GM19240 (cell line): ENCODE results near the gene P2RX1.
"Not testable (repeated sequence)": the region's sequence is repeated elsewhere in the genome, so short reads cannot be mapped to it uniquely, and the experiment has no call there.

Experiments used
- DNase-seq: peaks from one replicate; pipeline ENCODE4 v3.0.0; 2011; ENCODE audit warnings: low spot score; ENCODE audit not compliant: insufficient read length

The P2RX1 gene

DNA sequence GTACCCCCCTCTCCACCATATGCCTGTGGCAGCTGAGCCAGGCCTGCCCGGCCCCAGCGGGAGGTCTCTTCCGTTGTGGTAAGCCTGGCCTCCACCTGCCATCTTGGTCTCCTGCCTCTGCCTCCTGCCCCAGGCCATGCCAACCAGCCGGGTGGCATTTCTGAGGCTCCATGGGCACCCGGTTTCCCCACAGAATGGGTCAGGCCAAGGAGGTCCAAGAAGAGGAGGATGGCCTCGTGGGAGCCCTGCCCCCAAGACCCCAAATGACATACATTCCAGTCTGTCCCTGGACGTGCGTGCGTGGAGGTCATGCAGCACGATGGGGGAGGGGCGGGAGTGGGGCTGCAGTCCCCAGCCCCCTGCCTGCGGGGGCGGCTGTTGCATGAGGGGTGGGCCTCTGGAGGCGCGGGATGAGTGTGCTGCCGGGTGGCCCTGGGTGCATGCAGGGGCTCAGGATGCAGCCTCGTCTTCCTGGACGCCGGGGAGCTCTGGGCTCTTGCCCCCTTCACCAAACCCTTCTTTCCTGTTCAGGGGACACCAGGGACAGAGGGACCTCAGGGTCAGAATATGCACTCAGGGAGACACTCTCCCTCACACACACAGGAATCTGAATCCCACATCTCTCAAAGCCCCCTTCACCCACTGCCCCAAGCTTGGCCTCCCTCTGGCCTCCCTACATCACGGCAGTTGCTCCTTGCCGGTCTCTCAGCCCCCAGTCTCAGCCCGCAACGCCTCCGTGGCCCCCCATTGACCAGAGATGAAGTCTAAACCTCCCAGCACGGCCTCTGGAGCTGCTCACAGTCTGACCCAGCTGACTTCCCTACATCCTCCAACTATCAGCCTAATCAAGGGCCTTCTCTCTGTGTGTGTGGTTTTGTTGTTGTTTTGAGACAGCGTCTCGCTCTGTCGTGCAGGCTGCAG lies 54.2 kb downstream of the P2RX1 start:
- no peak for DNase-seq

- DNase-seq = no peak
Observed at GRCh38 chr17:3860939-3861700, 55.1 kb downstream of the P2RX1 start.

GRCh38 chr17:3859940-3860339 lies 56.3 kb downstream of the P2RX1 start:
- no peak for DNase-seq

GRCh38 chr17:3857261-3858105 lies 58.8 kb downstream of the P2RX1 start:
- DNase-seq = no peak

GRCh38 chr17:3854204-3854603 lies 62.1 kb downstream of the P2RX1 start:
- not testable (repeated sequence) for DNase-seq

- no peak for DNase-seq
Observed at GRCh38 chr17:3852561-3852960, 63.7 kb downstream of the P2RX1 start.

GRCh38 chr17:3851461-3852100 lies 64.7 kb downstream of the P2RX1 start:
- no peak for DNase-seq

GRCh38 chr17:3848229-3848835 lies 67.9 kb downstream of the P2RX1 start:
- DNase-seq = no peak

DNA sequence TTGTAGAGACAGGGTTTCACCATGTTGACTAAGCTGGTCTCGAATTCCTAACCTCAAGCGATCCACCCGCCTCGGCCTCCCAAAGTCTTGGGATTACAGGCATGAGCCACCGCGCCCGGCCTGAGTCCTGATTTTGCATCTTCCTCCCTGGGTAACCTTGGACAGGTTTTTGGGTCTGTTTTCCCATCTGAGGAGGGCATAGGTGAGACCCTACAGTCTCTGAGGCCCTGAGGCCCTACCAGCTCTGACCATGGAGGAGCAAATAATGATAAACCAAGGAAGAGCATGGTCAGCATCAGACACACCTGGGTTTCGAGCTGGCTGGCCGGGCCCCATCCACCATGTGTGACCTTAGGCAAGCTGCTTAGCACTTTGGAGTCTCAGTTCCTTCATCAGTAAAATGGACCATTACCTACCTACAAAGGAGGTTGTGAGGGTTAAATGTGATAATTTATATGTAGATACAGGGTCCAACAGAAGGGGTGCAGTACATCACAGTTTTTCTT lies 69.0 kb downstream of the P2RX1 start:
- DNase-seq = no peak
